Fibroblast of skin of scalp (primary cell): ENCODE results near the gene BIRC2.

Source experiments
- DNase-seq: peaks from one replicate; pipeline ENCODE4 v3.0.0-alpha.2; 2013

Gene BIRC2

GRCh38 chr11:102375720-102376399, 28.8 kb downstream of the BIRC2 start:
- no peak for DNase-seq

- no peak for DNase-seq
Measured at GRCh38 chr11:102377891-102378290, 30.9 kb downstream of the BIRC2 start.

DNA sequence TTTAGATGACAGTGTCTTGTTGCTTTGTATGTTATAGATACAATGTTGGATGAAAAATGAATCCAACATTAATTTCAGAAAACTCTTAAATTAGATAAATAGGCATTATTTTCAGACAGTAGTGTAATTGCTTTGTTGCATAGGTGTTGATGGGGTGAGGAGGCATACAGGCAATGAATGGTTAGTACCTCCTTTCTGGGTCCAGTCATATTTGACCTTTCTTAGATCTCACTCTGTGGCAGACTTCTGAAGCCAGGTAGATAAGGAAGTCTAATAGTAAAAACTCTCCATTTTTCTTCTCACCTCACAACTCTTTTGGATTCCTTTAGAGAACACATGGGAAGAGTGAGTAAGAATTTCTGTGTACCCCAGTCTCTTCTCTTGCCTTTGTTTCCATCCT, 31.8 kb downstream of the BIRC2 start:
- no peak for DNase-seq

DNA sequence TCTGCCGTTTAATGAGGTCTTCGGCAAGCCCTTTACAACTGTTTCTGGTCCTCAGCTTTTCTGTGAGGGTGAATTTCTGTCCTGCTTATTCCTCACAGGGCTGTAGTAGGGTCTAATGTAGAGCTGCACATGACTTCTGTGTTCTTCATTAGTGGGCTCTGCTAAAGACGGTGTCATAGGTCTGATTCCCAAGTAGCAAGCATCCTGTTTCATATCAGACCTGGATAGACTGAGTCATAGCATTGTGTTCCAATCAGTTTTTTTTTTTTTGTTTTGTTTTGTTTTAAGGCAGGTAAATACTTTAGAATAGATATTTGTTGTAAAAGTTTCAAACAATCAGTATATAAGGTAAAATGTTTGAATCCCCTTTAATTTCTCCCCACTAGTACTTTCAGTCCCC, 35.4 kb downstream of the BIRC2 start:
- DNase-seq: no peak

DNA sequence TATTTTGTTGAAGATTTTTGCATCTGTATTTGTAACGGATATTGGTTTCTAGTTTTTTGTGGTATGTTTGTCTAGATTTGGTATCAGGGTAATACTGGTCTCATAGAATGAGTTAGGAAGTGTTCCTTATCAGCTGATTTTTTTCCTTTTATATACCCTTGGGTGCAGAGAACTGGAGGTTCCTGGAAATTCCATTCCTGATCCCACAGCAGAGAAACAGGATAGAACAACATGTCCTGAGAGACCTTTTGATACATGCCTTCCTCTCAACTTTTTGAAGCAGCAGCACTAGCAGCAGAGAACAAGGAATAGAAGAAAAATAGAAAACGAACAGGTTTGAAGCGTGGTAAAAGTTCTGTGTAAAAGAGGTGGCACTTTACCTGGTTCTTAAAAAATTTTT, 36.8 kb downstream of the BIRC2 start:
- DNase-seq: no peak

DNA sequence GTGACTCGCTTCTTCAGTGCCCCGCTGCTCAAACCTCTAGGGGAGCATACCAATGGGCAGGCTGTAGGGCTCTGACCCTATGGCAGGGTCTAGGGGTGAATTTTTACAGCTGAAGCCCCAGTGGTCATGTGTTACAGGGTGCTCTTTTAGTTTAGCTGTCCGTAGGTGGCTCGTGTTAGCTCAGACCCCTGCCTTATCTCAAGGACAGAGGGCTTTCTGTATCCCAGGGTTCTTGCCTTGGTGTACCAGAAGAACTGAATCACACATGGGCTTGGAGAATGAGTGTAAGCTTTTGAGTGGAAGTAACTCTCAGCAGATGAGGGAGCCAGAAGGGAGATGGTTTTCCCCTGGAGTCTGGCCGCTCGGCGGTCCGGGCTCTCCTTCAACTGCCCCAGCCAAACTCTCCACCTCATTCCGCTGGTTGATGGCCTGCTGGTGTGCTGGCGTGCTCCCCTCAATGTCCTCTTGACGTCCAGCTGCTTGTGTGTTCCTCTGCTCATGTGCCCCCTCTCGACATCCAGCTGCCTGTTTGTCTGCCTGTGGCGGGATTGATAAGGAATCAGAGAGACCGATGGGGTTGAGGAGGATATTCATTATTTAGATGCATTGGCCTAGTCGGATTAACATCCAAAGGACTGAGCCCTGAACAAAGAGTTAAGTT, 37.5 kb downstream of the BIRC2 start:
- no peak for DNase-seq

- DNase-seq: no peak
Measured at GRCh38 chr11:102385085-102386007, 38.3 kb downstream of the BIRC2 start.

DNA sequence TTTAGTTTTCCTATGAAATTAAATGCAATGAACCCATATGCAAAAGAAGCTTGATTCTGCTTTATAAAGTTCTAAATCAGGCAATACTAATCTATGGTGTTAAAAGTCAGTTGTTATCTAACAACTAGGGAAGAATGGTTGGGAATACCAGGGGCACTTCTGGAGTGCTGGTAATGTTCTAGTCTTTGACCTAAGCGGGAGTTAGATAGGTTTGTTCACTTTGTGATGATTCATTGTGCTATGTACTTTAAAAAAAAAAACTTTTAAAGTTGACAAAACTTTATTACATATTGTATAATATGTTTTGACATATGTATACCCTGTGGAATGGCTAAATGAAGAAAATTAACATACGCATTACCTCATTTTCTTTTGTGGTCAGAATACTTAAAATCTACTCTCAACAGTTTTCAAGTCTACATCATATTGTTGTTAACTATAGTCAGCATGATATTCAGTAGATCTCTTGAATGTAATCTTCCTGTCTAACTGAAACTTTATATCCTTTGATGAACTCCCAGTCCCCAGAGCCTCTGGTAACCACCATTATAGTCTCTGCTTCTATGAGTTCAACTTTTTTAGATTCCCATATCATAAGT, 39.2 kb downstream of the BIRC2 start:
- DNase-seq: no peak

- no peak for DNase-seq
Measured at GRCh38 chr11:102387043-102387781, 40.2 kb downstream of the BIRC2 start.

DNA sequence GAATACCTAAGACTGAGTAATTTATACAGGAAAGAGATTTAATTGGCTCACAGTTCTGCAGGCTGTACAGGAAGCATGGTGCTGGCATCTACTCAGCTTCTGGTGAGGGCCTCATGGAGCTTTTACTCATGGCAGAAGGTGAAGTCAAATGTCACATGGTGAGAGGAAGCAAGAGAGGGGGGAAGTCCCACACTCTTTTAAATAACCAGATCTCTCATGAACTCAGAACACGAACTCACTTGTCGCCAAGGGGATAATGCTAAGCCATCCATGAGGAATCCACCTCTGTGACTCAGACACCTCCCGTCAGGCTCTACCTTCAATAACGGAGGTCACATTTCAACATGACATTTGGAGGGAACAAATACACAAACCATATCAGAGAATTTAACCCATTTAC, 42.2 kb downstream of the BIRC2 start:
- DNase-seq: no peak

GRCh38 chr11:102390667-102391465, 43.9 kb downstream of the BIRC2 start:
- peak; percentile 62 for DNase-seq

DNA sequence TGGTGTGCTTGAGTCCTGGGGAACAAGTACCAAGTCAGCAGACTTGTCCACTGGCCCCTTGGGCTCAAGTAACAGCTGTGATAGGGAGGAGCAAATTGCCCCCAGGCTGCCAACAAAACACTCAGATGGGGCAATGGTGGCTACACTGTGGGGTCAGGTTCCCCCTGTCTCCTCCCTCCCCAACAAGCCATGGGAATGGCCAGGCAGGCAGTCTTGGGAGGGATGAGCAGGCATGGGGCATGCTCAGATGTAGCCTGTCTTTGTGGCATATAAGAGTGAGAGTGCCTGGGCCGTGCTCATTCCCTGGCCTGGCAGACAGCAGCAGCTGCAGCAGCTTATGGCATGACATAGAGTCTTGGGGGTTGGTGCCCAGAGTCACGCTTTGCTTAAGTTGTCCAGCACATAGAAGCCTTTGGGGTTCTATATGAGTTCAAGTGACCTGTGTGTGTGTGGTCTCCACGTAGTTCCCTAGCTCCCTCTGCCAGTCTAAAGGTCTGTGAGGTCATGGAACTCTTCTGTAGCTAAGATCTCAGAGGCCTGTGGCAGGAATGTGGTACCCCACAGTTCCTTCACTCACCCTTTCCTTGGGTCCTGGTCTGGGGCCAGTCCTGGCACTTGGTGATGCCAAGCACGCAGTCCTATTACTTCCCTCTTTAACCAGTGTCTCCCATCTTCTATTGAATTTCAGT, 44.7 kb downstream of the BIRC2 start:
- DNase-seq: no peak

GRCh38 chr11:102393272-102393730, 46.3 kb downstream of the BIRC2 start:
- no peak for DNase-seq

DNA sequence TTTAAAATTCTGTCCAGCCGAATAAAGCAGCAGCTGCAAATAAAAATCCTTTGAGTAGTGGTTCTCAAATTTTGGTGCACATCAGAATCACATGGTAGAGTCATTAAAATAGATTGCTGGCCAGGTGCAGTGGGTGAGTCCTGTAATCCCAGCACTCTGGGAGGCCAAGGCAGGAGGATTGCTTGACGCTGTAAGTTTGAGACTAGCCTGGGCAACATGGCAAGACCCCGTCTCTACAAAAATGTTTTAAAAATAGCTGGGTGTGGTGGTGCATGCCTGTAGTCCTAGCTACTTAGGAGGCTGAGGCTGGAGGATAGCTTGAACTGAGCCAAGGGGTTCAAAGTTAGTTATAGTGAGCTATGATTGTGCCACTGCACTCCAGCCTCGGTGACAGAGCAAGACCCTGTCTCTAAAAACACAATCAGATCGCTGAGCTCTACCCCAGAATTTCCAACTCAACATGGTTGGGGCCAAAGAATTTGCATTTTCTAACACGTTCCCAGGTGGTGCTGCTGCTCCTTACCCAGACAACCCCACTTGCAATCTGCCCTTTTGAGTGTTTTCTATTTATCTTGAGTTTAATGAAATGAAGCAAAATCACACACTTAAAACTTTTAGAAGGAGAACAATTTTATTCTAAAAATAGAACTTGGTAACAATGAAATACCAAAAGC, 48.8 kb downstream of the BIRC2 start:
- no peak for DNase-seq

DNA sequence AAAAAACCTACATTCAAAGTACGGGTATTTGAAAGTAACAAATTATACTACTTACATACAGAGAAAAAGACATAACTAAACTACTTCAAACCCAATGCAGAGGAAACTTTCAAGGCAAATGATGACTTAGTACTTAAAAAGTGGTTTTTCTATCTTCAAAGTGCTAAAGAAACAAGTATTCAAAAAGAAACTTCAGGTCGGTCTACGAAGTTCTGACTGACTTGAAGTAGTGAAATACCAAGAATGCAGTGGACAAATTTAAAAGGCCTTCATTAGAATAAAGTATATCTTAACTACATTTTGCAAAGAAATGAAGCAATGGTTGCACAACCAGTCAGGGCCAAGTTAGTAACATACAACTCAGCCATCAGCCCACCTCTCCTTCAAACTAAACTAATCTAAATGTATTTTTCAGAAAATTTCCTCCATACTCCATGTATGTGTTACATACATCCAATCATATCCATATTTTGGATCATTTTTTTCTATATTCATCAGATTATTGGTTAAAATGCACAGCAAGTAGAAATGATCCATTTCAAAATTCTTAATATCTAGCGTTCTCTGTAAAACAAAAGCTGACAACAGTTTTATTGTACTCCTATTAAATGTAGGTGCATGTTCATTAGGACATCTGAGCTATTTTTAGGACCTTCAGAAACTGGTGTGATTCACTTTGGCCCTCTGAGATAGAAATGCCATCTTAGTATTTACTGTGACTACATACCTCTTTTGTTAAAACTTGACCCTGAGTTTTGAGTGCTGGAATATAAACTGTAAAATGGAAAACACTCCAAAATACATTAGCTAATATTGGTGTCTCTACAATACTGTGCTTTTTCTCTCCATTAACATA, 49.9 kb downstream of the BIRC2 start:
- no peak for DNase-seq

DNA sequence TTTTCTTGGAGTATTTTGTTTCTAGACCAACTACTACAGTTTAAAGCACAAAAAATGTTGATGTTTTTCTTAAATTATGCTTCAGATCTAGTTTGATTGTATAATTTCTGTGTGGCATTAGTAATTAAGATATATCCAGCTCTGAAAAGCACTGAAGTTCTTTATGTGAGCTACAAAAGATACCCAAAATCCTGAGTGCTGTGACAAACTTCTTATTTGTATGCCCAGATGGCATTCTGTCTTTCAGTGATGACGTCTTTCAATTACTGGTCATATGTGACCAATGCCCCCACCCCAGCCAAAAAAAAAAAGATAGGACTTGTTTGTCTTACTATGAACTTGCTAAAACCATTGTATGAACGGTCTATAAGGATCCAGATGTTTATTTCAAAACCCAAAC, 51.3 kb downstream of the BIRC2 start:
- DNase-seq: no peak

DNA sequence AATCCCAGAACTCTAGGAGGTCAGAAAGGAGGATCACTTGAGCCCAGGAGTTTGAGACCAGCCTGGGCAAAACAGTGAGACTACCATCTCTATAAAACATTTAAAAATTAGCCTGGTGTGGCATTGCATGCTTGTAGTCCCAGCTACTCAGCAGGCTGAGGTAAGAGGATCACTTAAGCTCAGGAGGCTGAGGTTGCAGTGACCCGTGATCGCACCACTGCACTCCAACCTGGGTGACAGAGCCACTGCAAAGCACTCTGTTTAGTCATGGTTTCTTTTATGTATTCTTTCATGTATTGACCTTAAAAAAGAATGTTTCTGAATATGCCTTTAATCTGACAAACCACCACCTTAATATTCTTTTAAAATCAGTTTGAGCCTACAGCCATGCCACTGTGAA, 52.2 kb downstream of the BIRC2 start:
- DNase-seq: no peak

DNA sequence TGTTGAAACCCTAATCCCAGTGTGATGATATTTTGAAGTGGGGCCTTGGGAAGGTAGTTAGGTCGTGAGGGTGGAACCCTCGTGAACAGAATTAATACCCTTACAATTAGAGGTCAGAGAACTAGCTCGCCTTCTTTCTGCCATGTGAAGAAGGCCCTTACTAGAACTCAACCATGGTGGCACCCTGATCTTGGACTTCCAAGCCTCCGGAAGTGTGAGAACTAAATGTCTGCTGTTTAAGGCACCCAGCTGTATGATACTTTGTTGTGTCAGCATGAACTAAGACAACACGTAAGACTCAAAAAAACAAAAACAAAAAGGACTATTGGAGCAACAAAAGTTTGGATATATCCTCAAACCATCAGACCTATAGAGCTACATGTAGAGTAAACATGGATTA, 53.6 kb downstream of the BIRC2 start:
- no peak for DNase-seq

- no peak for DNase-seq
Measured at GRCh38 chr11:102401905-102402304, 54.9 kb downstream of the BIRC2 start.
